ENCODE data around the gene LRRC37B.
"Not testable (repeated sequence)": the region's sequence is repeated elsewhere in the genome, so short reads cannot be mapped to it uniquely, and the experiment has no call there.

Gene LRRC37B

GRCh38 chr17:32006957-32007462 lies at the start of gene LRRC37B:
TSS of gene LRRC37B (plus strand) at chr17:32007383. CDS start at chr17:32021393, 14,010 bp downstream.
- FAIRE-seq (no peak), DNase-seq (ENCODE audit: insufficient read length, low spot score) (peak; percentile 67)
- TF ChIP-seq CTCF (IDR thresholded peaks at IDR 0.05; ENCODE audit: insufficient read depth, missing control alignments) = peak; percentile 96

GRCh38 chr17:31964131-31964530 lies 43.1 kb upstream of the LRRC37B start:
- FAIRE-seq; DNase-seq (ENCODE audit: insufficient read length, low spot score): not testable (repeated sequence)

- DNase-seq (ENCODE audit: insufficient read length, low spot score) (no peak), FAIRE-seq (no peak)
- no peak for TF ChIP-seq CTCF (IDR thresholded peaks at IDR 0.05; ENCODE audit: insufficient read depth, missing control alignments)
Measured at GRCh38 chr17:31967648-31968047, 39.5 kb upstream of the LRRC37B start.

- DNase-seq (ENCODE audit: insufficient read length, low spot score); FAIRE-seq: not testable (repeated sequence)
Measured at GRCh38 chr17:31970416-31970815, 36.8 kb upstream of the LRRC37B start.

GRCh38 chr17:31974269-31975071 lies 32.7 kb upstream of the LRRC37B start:
- DNase-seq (ENCODE audit: insufficient read length, low spot score); FAIRE-seq: not testable (repeated sequence)

GRCh38 chr17:31975391-31975790 lies 31.8 kb upstream of the LRRC37B start:
- DNase-seq (ENCODE audit: insufficient read length, low spot score); FAIRE-seq: not testable (repeated sequence)

- FAIRE-seq; DNase-seq (ENCODE audit: insufficient read length, low spot score): not testable (repeated sequence)
Measured at GRCh38 chr17:31991821-31992220, 15.4 kb upstream of the LRRC37B start.

GRCh38 chr17:31997005-31997404 lies 10.2 kb upstream of the LRRC37B start:
- TF ChIP-seq CTCF (IDR thresholded peaks at IDR 0.05; ENCODE audit: insufficient read depth, missing control alignments) = no peak
- no peak for DNase-seq (ENCODE audit: insufficient read length, low spot score)
- no peak for FAIRE-seq

GRCh38 chr17:32007463-32008298 lies 498 bp downstream of the LRRC37B start:
- FAIRE-seq (no peak), DNase-seq (ENCODE audit: insufficient read length, low spot score) (no peak)
- no peak for TF ChIP-seq CTCF (IDR thresholded peaks at IDR 0.05; ENCODE audit: insufficient read depth, missing control alignments)
